Fibroblast of lung (primary cell): Measurements from ENCODE around the gene PABPC1L. TPM values are rescaled to one million over a fixed set of nuclear protein-coding genes. Genes with fewer than 3 reads are reported as not detected.

Experiments used
- DNase-seq, 2 donors: peaks; one replicate each; pipeline versions ENCODE4 v3.0.0 to v3.0.0-alpha.2; 2010; ENCODE audit warnings: low read depth in 2 of 2
- H2AFZ ChIP-seq: 2 replicates; pipeline ENCODE4 v1.5.1; 2012; ENCODE audit warnings: low read length, control low read depth, inconsistent platforms
- H3K27ac ChIP-seq: 2 replicates; pipeline ENCODE4 v1.5.1; 2011; ENCODE audit warnings: low read length, control low read depth; ENCODE audit not compliant: insufficient read depth
- H3K27me3 ChIP-seq: 2 replicates; pipeline ENCODE4 v1.5.1; 2011; ENCODE audit warnings: mild to moderate bottlenecking, low read length; ENCODE audit not compliant: control insufficient read depth, insufficient read depth
- H3K36me3 ChIP-seq: 2 replicates; pipeline ENCODE4 v1.5.1; 2011; ENCODE audit warnings: low read length; ENCODE audit not compliant: control insufficient read depth, insufficient read depth
- H3K4me1 ChIP-seq: 2 replicates; pipeline ENCODE4 v1.5.1; 2011; ENCODE audit warnings: low read length; ENCODE audit not compliant: control insufficient read depth, insufficient read depth; ENCODE audit errors: extremely low read depth
- H3K4me2 ChIP-seq: 2 replicates; pipeline ENCODE4 v1.5.1; 2011; ENCODE audit warnings: low read length, control low read depth; ENCODE audit not compliant: insufficient read depth; ENCODE audit errors: extremely low read depth
- H3K4me3 ChIP-seq, 4 experiments: fragments of 200-600 bp in 1 of 4; sonication (generic) in 1 of 4; replicated peaks in 1 of 4; 2 replicates each; pipeline ENCODE4 v1.5.1; 2011 to 2016; ENCODE audit warnings: low read length in 4 of 4, low read depth in 3 of 4, mild to moderate bottlenecking in 3 of 4, control low read depth in 2 of 4, inconsistent platforms in 1 of 4, mixed read lengths in 1 of 4; ENCODE audit not compliant: insufficient read depth in 1 of 4; ENCODE audit errors: control extremely low read depth in 1 of 4
- H3K79me2 ChIP-seq: 2 replicates; pipeline ENCODE4 v1.5.1; 2012; ENCODE audit warnings: mild to moderate bottlenecking, low read length, inconsistent platforms; ENCODE audit not compliant: control insufficient read depth, insufficient read depth
- H3K9ac ChIP-seq: 2 replicates; pipeline ENCODE4 v1.5.1; 2011; ENCODE audit warnings: mild to moderate bottlenecking, low read length, control low read depth; ENCODE audit not compliant: insufficient read depth
- H3K9me3 ChIP-seq: 2 replicates; pipeline ENCODE4 v1.5.1; 2012; ENCODE audit warnings: low read depth, low read length; ENCODE audit not compliant: control insufficient read depth, insufficient read depth
- H4K20me1 ChIP-seq: 2 replicates; pipeline ENCODE4 v1.5.1; 2011; ENCODE audit warnings: low read length; ENCODE audit not compliant: control insufficient read depth, insufficient read depth; ENCODE audit errors: extremely low read depth
- CTCF ChIP-seq, 2 donors: IDR thresholded peaks in 1 of 2; conservative IDR thresholded peaks in 1 of 2; 1 replicate in 1 of 2; 2 replicates in 1 of 2; pipeline ENCODE4 v1.5.1; 2011 to 2012; ENCODE audit warnings: low read length in 2 of 2, control low read depth in 1 of 2, inconsistent platforms in 1 of 2, low read depth in 1 of 2, mild to moderate bottlenecking in 1 of 2
- EZH2 ChIP-seq: IDR thresholded peaks from 2 replicates; pipeline ENCODE4 v1.5.1; 2012; ENCODE audit warnings: low read length, control low read depth, mild to moderate bottlenecking; ENCODE audit errors: missing control alignments
- polyA plus RNA-seq, 2 donors: library from polyadenylated mRNA; depleted of rRNA in 1 of 2; stranded (reverse) in 1 of 2; unstranded in 1 of 2; fragments of >200 nt; gene quantifications; 2 replicates each; pipeline ENCODE4 v1.2.1, GENCODE V29; 2011 to 2012; ENCODE audit warnings: missing spikeins in 1 of 2
- total RNA-seq: library from RNA; depleted of rRNA; stranded (reverse); fragments of >200 nt; gene quantifications from 2 replicates; pipeline ENCODE4 v1.2.1, GENCODE V29; 2014

PABPC1L gene
- total and polyA plus RNA-seq, 2 donors (not counting 1 experiment from before 2014, with no cell fraction given): 11.6 to 11.9 TPM

GRCh38 chr20:44930517-44931168 lies 20.8 kb downstream of the PABPC1L start:
- no peaks in the 10 kb centered on the region for H3K9me3 ChIP-seq
- H3K79me2 ChIP-seq: no peaks in the 10 kb centered on the region
- DNase-seq: no peak
- H3K4me1 ChIP-seq: no peaks in the 10 kb centered on the region
- no peak overlapping the region for H3K9ac ChIP-seq
- H3K4me3 ChIP-seq: no peak overlapping the region
- peaks cover 2% of the 10 kb centered on the region for H3K36me3 ChIP-seq
- no peak overlapping the region for H3K27ac ChIP-seq
- H3K4me2 ChIP-seq: no peak overlapping the region
- H2AFZ ChIP-seq: no peak overlapping the region
- no peaks in the 10 kb centered on the region for H4K20me1 ChIP-seq
- H3K27me3 ChIP-seq: no peaks in the 10 kb centered on the region
- no peak for TF ChIP-seq EZH2

- H3K4me2 ChIP-seq: no peak overlapping the region
- TF ChIP-seq EZH2 (no peak), CTCF (conservative IDR thresholded peaks at IDR 0.05 in 1 of 2, IDR thresholded peaks at IDR 0.05 in 1 of 2; ENCODE audit: low read depth in 1 of 2, low read length in 2 of 2) (no peak)
- H3K27ac ChIP-seq: no peak overlapping the region
- no peaks in the 10 kb centered on the region for H3K4me1 ChIP-seq
- no peaks in the 10 kb centered on the region for H3K9me3 ChIP-seq
- H3K79me2 ChIP-seq: no peaks in the 10 kb centered on the region
- H3K4me3 ChIP-seq: no peak overlapping the region
- H2AFZ ChIP-seq: no peak overlapping the region
- DNase-seq: no peak
- H4K20me1 ChIP-seq: no peaks in the 10 kb centered on the region
- no peak overlapping the region for H3K9ac ChIP-seq
- no peaks in the 10 kb centered on the region for H3K27me3 ChIP-seq
- peaks cover 7% of the 10 kb centered on the region for H3K36me3 ChIP-seq
These were observed 22.1 kb downstream of the PABPC1L start for GRCh38 chr20:44931911-44932310.

GRCh38 chr20:44932916-44933315 lies 23.1 kb downstream of the PABPC1L start:
- Histone ChIP-seq H2AFZ (no peak overlapping the region), H3K9ac (no peak overlapping the region), H3K4me2 (no peak overlapping the region), H3K4me1 (no peaks in the 10 kb centered on the region), H3K79me2 (no peaks in the 10 kb centered on the region), H3K9me3 (no peaks in the 10 kb centered on the region), H3K36me3 (peaks cover 7% of the 10 kb centered on the region), H3K27me3 (no peaks in the 10 kb centered on the region), H3K27ac (no peak overlapping the region), H4K20me1 (no peaks in the 10 kb centered on the region), H3K4me3 (no peak overlapping the region)
- no peak for DNase-seq
- TF ChIP-seq EZH2 (no peak), CTCF (conservative IDR thresholded peaks at IDR 0.05 in 1 of 2, IDR thresholded peaks at IDR 0.05 in 1 of 2; ENCODE audit: low read depth in 1 of 2, low read length in 2 of 2) (no peak)
